CD4-positive, alpha-beta T cell (primary cell): ENCODE data around the gene MIXL1. TPM values are rescaled to one million over a fixed set of nuclear protein-coding genes. Genes with fewer than 3 reads are reported as not detected.

Experiments used
- ATAC-seq: fragments of 200-7000 bp; cut with Tn5 transposase; one replicate; pipeline ENCODE4 v1.10.0; 2022; ENCODE audit warnings: mild to moderate bottlenecking; ENCODE audit not compliant: poor library complexity
- CTCF ChIA-PET: fragments of 350-600 bp; sonication (Branson Sonifier 250); formaldehyde crosslinking; loops from one replicate; lab custom pipeline; 2021; ENCODE audit warnings: antibody characterized with exemption, inconsistent platforms; lab: Charles Lee
- POLR2A ChIA-PET: fragments of 350-600 bp; sonication (Branson Sonifier 250); formaldehyde crosslinking; loops from one replicate; lab custom pipeline; 2021; ENCODE audit warnings: antibody characterized with exemption, inconsistent platforms; lab: Charles Lee
- DNase-seq, 14 experiments: peaks; one replicate each; pipeline ENCODE4 v3.0.0-alpha.2; 2013 to 2020; ENCODE audit warnings: mixed read lengths in 2 of 14
- H3K27ac ChIP-seq, 2 donors: one replicate each; pipeline versions ENCODE4 v1.5.1 to v1.7.0; 2013; ENCODE audit warnings: low read length in 2 of 2, low read depth in 1 of 2, mild to moderate bottlenecking in 1 of 2
- H3K27me3 ChIP-seq, 2 experiments: 1 replicate in 1 of 2; 2 replicates in 1 of 2; pipeline versions ENCODE4 v1.6.1 to v1.7.0; 2013; ENCODE audit warnings: low read length in 2 of 2, control low read depth in 1 of 2, mild to moderate bottlenecking in 1 of 2, moderate library complexity in 1 of 2; ENCODE audit not compliant: insufficient read depth in 2 of 2, control insufficient read depth in 1 of 2
- H3K36me3 ChIP-seq: one replicate; pipeline ENCODE4 v1.6.1; 2013; ENCODE audit warnings: low read length, control low read depth; ENCODE audit not compliant: insufficient read depth
- H3K4me1 ChIP-seq: one replicate; pipeline ENCODE4 v1.6.1; 2013; ENCODE audit warnings: low read length, control low read depth; ENCODE audit not compliant: insufficient read depth
- H3K4me3 ChIP-seq: one replicate; pipeline ENCODE4 v1.5.1; 2013; ENCODE audit warnings: mild to moderate bottlenecking, low read length, moderate library complexity
- H3K9me3 ChIP-seq, 2 experiments: 1 replicate in 1 of 2; 2 replicates in 1 of 2; pipeline versions ENCODE4 v1.6.1 to v1.7.0; 2013; ENCODE audit warnings: low read length in 2 of 2, mild to moderate bottlenecking in 2 of 2, control low read depth in 1 of 2, moderate library complexity in 1 of 2; ENCODE audit not compliant: control insufficient read depth in 1 of 2, insufficient read depth in 1 of 2
- H3K27ac Mint-ChIP-seq: one replicate; pipeline ENCODE4 v1.8.0; 2020; ENCODE audit warnings: mixed read lengths
- H3K27me3 Mint-ChIP-seq: one replicate; pipeline ENCODE4 v1.8.0; 2021; ENCODE audit warnings: mixed read lengths
- H3K36me3 Mint-ChIP-seq: one replicate; pipeline ENCODE4 v1.8.0; 2021; ENCODE audit warnings: low read depth, mixed read lengths
- H3K4me1 Mint-ChIP-seq: one replicate; pipeline ENCODE4 v1.8.0; 2021; ENCODE audit warnings: low read depth, mixed read lengths
- H3K4me3 Mint-ChIP-seq: one replicate; pipeline ENCODE4 v1.8.0; 2020; ENCODE audit warnings: mild to moderate bottlenecking, mixed read lengths
- H3K9me3 Mint-ChIP-seq: one replicate; pipeline ENCODE4 v1.8.0; 2020; ENCODE audit warnings: mixed read lengths
- CTCF ChIP-seq: fragments of 200-600 bp; IDR thresholded peaks from one replicate; pipeline ENCODE4 v1.8.0; 2022; ENCODE audit warnings: antibody characterized with exemption, mild to moderate bottlenecking
- intact Hi-C, 2 experiments: fragments of 100-400 bp; cut with DNase I in 1 of 2; cut with micrococcal nuclease in 1 of 2; formaldehyde crosslinking; loops; one replicate each; pipeline versions ENCODE4 v1.15.1 to v1.9.0; 2023 to 2025; cut with DNase I, micrococcal nuclease
- total RNA-seq, 174 experiments: library from RNA in 2 of 174; stranded (reverse) in 2 of 174; gene quantifications; one replicate each; pipeline ENCODE4 v1.2.3 and lab custom pipeline; 2021 to 2026

Gene MIXL1
- total RNA-seq, 2 experiments from 2014 or later = not detected

GRCh38 chr1:226185141-226186036 is 38.1 kb upstream of the MIXL1 start:
- DNase-seq = peak in 2 of 14 experiments; percentile 11 to 33
- Mint-ChIP-seq H3K4me1 (peaks cover 46% of the 10 kb centered on the region), H3K27me3 (no peaks in the 10 kb centered on the region), H3K36me3 (peaks cover 42% of the 10 kb centered on the region), H3K9me3 (no peaks in the 10 kb centered on the region), H3K27ac (peak overlapping the region; percentile 89), H3K4me3 (peak overlapping the region; percentile 98)
- H3K9me3 ChIP-seq = no peaks in the 10 kb centered on the region
- ATAC-seq = no peak
- H3K27me3 ChIP-seq = no peaks in the 10 kb centered on the region
- H3K36me3 ChIP-seq = peaks cover 9% of the 10 kb centered on the region
- H3K27ac ChIP-seq = no peak overlapping the region
- intact Hi-C loops = loop anchor here in 1 of 2 experiments (5.0 to 10.0 kb wide), 3 partner anchors 122 to 741 kb away; partner anchors contain the start of genes H3-3A and LIN9
- TF ChIP-seq CTCF = no peak
- H3K4me3 ChIP-seq = peak overlapping the region; percentile 93
- CTCF ChIA-PET = interaction anchor here (2.4 kb wide), 1 partner anchor 12 kb away, joined by 11 read pairs; no protein-coding TSS in a partner anchor
- peaks cover 38% of the 10 kb centered on the region for H3K4me1 ChIP-seq
- POLR2A ChIA-PET = interaction anchor here (0.6 to 4.0 kb wide), 4 partner anchors 12 to 123 kb away, joined by 3 to 28 read pairs (median 3); partner anchors contain the start of gene H3-3A

- no peaks in the 10 kb centered on the region for H3K9me3 Mint-ChIP-seq
- TF ChIP-seq CTCF = no peak
- H3K4me1 Mint-ChIP-seq = peaks cover 36% of the 10 kb centered on the region
- peak; percentile 73 to 94 (median 79) for DNase-seq
- peaks cover 38% of the 10 kb centered on the region for H3K4me1 ChIP-seq
- ChIA-PET CTCF (interaction anchor here (2.4 kb wide), 1 partner anchor 11 kb away, joined by 11 read pairs; no protein-coding TSS in a partner anchor), POLR2A (interaction anchor here (0.8 to 4.0 kb wide), 5 partner anchors 11 to 222 kb away, joined by 3 to 28 read pairs (median 3); partner anchors contain the start of genes H3-3A and PARP1)
- H3K4me3 ChIP-seq = peak within 1 kb of the TSS; percentile 93
- peak within 1 kb of the TSS; percentile 98 for H3K4me3 Mint-ChIP-seq
- no peaks in the 10 kb centered on the region for H3K27me3 ChIP-seq
- H3K9me3 ChIP-seq = no peaks in the 10 kb centered on the region
- no peaks in the 10 kb centered on the region for H3K27me3 Mint-ChIP-seq
- peaks cover 32% of the 10 kb centered on the region for H3K36me3 Mint-ChIP-seq
- intact Hi-C loops = loop anchor here in 1 of 2 experiments (5.0 to 10.0 kb wide), 3 partner anchors 121 to 742 kb away; partner anchors contain the start of genes H3-3A and LIN9
- peak within 1 kb of the TSS; percentile 89 for H3K27ac Mint-ChIP-seq
- H3K27ac ChIP-seq = peak within 1 kb of the TSS; percentile 70 to 80
- ATAC-seq = peak; percentile 98
- peaks cover 1% of the 10 kb centered on the region for H3K36me3 ChIP-seq
Measured at GRCh38 chr1:226186124-226187018, 37.1 kb upstream of the MIXL1 start, which contains the start of gene ACBD3. ACBD3 (minus strand) TSS chr1:226186741; CDS start chr1:226186675, 66 bp downstream.

- DNase-seq (no peak), ATAC-seq (no peak)
- no peak for TF ChIP-seq CTCF
- no peaks in the 10 kb centered on the region for H3K27me3 ChIP-seq
- peaks cover 34% of the 10 kb centered on the region for H3K4me1 ChIP-seq
- H3K27ac Mint-ChIP-seq = peak overlapping the region; percentile 89
- H3K4me3 Mint-ChIP-seq = peak overlapping the region; percentile 97
- H3K27me3 Mint-ChIP-seq = no peaks in the 10 kb centered on the region
- peak overlapping the region; percentile 70 to 80 for H3K27ac ChIP-seq
- ChIA-PET CTCF (no interaction called here), POLR2A (interaction anchor here (0.8 to 4.0 kb wide), 3 partner anchors 62 to 221 kb away, joined by 3 to 28 read pairs (median 4); partner anchors contain the start of genes H3-3A and PARP1)
- no peaks in the 10 kb centered on the region for H3K36me3 ChIP-seq
- peaks cover 26% of the 10 kb centered on the region for H3K36me3 Mint-ChIP-seq
- H3K4me1 Mint-ChIP-seq = peaks cover 30% of the 10 kb centered on the region
- no peaks in the 10 kb centered on the region for H3K9me3 ChIP-seq
- intact Hi-C loops = loop anchor here in 1 of 2 experiments (5.0 to 10.0 kb wide), 3 partner anchors 120 to 742 kb away; partner anchors contain the start of genes H3-3A and LIN9
- peak overlapping the region; percentile 93 for H3K4me3 ChIP-seq
- H3K9me3 Mint-ChIP-seq = no peaks in the 10 kb centered on the region
Measured at GRCh38 chr1:226187019-226187322, 36.5 kb upstream of the MIXL1 start.
